Measurements from ENCODE around the gene KCND3. TPM values are rescaled to one million over a fixed set of nuclear protein-coding genes. Genes with fewer than 3 reads are reported as not detected.

The KCND3 gene
- polyA plus RNA-seq, 1 donor (not counting 4 experiments of a cell fraction or from before 2014, with no cell fraction given), result 0.21 TPM

DNA sequence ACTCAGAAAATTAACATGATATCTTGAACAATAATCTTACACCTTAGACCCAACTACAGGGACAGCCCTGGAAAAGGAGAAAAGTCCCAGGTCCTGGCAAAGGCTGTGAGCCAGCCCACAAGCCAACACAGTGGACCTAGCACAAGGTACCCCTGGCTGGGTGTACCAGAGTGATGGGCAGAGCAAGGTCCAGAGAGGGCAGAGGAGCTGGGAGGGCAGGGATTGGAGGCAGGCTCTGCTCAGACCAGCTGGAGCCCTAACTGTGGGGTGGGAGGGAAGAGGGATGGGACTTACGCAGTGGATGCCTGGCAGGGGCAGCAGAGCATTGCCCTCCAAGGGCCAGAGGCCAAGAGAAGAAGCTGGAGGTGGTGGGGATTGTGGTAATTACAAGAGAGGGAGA lies 101.6 kb downstream of the KCND3 start:
- H3K36me3 ChIP-seq (ENCODE audit: control insufficient read depth in 2 of 2, extremely low read depth in 1 of 2, insufficient read depth in 2 of 2, low read length in 2 of 2), result no peaks in the 10 kb centered on the region
- H4K20me1 ChIP-seq (ENCODE audit: control insufficient read depth, extremely low read depth, insufficient read depth, low read length), result no peaks in the 10 kb centered on the region
- no peaks in the 10 kb centered on the region for H3K79me2 ChIP-seq (ENCODE audit: control insufficient read depth, insufficient read depth, low read length)
- no peak for FAIRE-seq
- TF ChIP-seq, protein P1, sequence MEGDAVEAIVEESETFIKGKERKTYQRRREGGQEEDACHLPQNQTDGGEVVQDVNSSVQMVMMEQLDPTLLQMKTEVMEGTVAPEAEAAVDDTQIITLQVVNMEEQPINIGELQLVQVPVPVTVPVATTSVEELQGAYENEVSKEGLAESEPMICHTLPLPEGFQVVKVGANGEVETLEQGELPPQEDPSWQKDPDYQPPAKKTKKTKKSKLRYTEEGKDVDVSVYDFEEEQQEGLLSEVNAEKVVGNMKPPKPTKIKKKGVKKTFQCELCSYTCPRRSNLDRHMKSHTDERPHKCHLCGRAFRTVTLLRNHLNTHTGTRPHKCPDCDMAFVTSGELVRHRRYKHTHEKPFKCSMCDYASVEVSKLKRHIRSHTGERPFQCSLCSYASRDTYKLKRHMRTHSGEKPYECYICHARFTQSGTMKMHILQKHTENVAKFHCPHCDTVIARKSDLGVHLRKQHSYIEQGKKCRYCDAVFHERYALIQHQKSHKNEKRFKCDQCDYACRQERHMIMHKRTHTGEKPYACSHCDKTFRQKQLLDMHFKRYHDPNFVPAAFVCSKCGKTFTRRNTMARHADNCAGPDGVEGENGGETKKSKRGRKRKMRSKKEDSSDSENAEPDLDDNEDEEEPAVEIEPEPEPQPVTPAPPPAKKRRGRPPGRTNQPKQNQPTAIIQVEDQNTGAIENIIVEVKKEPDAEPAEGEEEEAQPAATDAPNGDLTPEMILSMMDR (optimal IDR thresholded peaks at IDR 0.05 in 1 of 3, IDR thresholded peaks at IDR 0.05 in 1 of 3, conservative IDR thresholded peaks at IDR 0.05 in 1 of 3; ENCODE audit: extremely low read depth in 1 of 3, insufficient read depth in 2 of 3, low read length in 3 of 3), result no peak
- no peak for TF ChIP-seq EZH2 (IDR thresholded peaks at IDR 0.05; ENCODE audit: low read length)
- no peak overlapping the region for H3K27ac ChIP-seq (ENCODE audit: control insufficient read depth, insufficient read depth, low read length)
- H3K4me3 ChIP-seq (ENCODE audit: control insufficient read depth in 2 of 3, extremely low read depth in 1 of 3, insufficient read depth in 2 of 3, low read depth in 1 of 3, low read length in 3 of 3), result no peak overlapping the region
- DNase-seq (ENCODE audit: low read depth, low spot score), result no peak
- dilution Hi-C loops (cut with MboI; ENCODE audit: extremely low pct_ligation_motif_present, low sequenced_read_pairs), result no loop called here
- H3K9ac ChIP-seq (ENCODE audit: control insufficient read depth, extremely low read depth, insufficient read depth, low read length), result no peak overlapping the region
- no peaks in the 10 kb centered on the region for H3K4me1 ChIP-seq (ENCODE audit: control insufficient read depth, extremely low read depth, insufficient read depth, low read length)
- no peaks in the 10 kb centered on the region for H3K9me1 ChIP-seq (ENCODE audit: control insufficient read depth, extremely low read depth, insufficient read depth, low read length)
- H3K4me2 ChIP-seq (ENCODE audit: control insufficient read depth, extremely low read depth, insufficient read depth, low read depth, low read length), result no peak overlapping the region
- H3K9me3 ChIP-seq (ENCODE audit: control insufficient read depth, low read depth, low read length), result no peaks in the 10 kb centered on the region
- H2AFZ ChIP-seq (ENCODE audit: control insufficient read depth, low read length), result no peak overlapping the region
- H3K27me3 ChIP-seq (ENCODE audit: control insufficient read depth, extremely low read depth, insufficient read depth, low read length), result no peaks in the 10 kb centered on the region

DNA sequence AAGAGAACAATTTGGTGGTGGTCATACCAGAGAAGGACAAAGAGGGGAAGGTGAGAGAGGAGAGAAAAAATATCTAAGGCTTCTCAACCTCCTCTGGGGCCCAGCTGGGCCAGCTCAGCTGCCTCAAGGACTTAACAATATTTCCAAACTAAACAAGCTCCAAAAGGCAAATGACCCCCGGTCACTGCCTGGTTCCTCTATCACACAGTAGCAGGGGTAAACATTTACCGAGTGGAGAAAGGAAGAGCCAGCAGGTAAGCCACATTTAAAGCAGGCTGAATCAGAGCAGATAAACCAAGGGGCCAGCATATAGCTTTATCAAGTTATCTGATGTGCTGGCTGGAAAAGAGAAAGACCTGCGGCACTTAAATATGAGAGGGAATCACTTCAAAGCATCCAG lies 102.1 kb downstream of the KCND3 start:
- TF ChIP-seq, protein P1 (optimal IDR thresholded peaks at IDR 0.05 in 1 of 3, IDR thresholded peaks at IDR 0.05 in 1 of 3, conservative IDR thresholded peaks at IDR 0.05 in 1 of 3; ENCODE audit: extremely low read depth in 1 of 3, insufficient read depth in 2 of 3, low read length in 3 of 3), result no peak
- no peak for TF ChIP-seq EZH2 (IDR thresholded peaks at IDR 0.05; ENCODE audit: low read length)
- Histone ChIP-seq H3K9ac (ENCODE audit: control insufficient read depth, extremely low read depth, insufficient read depth, low read length) (no peak overlapping the region), H2AFZ (ENCODE audit: control insufficient read depth, low read length) (no peak overlapping the region), H3K27me3 (ENCODE audit: control insufficient read depth, extremely low read depth, insufficient read depth, low read length) (no peaks in the 10 kb centered on the region), H3K79me2 (ENCODE audit: control insufficient read depth, insufficient read depth, low read length) (no peaks in the 10 kb centered on the region), H3K36me3 (ENCODE audit: control insufficient read depth in 2 of 2, extremely low read depth in 1 of 2, insufficient read depth in 2 of 2, low read length in 2 of 2) (no peaks in the 10 kb centered on the region), H3K27ac (ENCODE audit: control insufficient read depth, insufficient read depth, low read length) (no peak overlapping the region), H3K4me3 (ENCODE audit: control insufficient read depth in 2 of 3, extremely low read depth in 1 of 3, insufficient read depth in 2 of 3, low read depth in 1 of 3, low read length in 3 of 3) (no peak overlapping the region), H3K9me3 (ENCODE audit: control insufficient read depth, low read depth, low read length) (no peaks in the 10 kb centered on the region), H3K4me1 (ENCODE audit: control insufficient read depth, extremely low read depth, insufficient read depth, low read length) (no peaks in the 10 kb centered on the region), H3K9me1 (ENCODE audit: control insufficient read depth, extremely low read depth, insufficient read depth, low read length) (no peaks in the 10 kb centered on the region), H3K4me2 (ENCODE audit: control insufficient read depth, extremely low read depth, insufficient read depth, low read depth, low read length) (no peak overlapping the region), H4K20me1 (ENCODE audit: control insufficient read depth, extremely low read depth, insufficient read depth, low read length) (no peaks in the 10 kb centered on the region)
- FAIRE-seq (no peak), DNase-seq (ENCODE audit: low read depth, low spot score) (no peak)
- dilution Hi-C loops (cut with MboI; ENCODE audit: extremely low pct_ligation_motif_present, low sequenced_read_pairs), result no loop called here

Data from keratinocyte (primary cell).